Natural killer cell (primary cell): ENCODE results near the gene TMPRSS11A. TPM values are rescaled to one million over a fixed set of nuclear protein-coding genes. Genes with fewer than 3 reads are reported as not detected.

Experiments
- ATAC-seq, 3 donors: fragments of 150-1000 bp in 2 of 3; fragments of 200-7000 bp in 1 of 3; cut with Tn5 transposase; 1 replicate in 1 of 3; 2 replicates in 2 of 3; pipeline ENCODE4 v1.10.0; 2021; ENCODE audit warnings: mild to moderate bottlenecking in 2 of 3, moderate library complexity in 2 of 3
- DNase-seq, 2 donors: peaks; one replicate each; pipeline versions ENCODE4 v3.0.0 to v3.0.0-alpha.2; 2013 to 2021; ENCODE audit warnings: mixed read lengths in 1 of 2
- H3K27ac ChIP-seq: one replicate; pipeline ENCODE4 v1.5.1; 2013; ENCODE audit warnings: mild to moderate bottlenecking, low read length
- H3K27me3 ChIP-seq: one replicate; pipeline ENCODE4 v1.6.1; 2013; ENCODE audit warnings: low read length; ENCODE audit not compliant: control insufficient read depth, insufficient read depth
- H3K36me3 ChIP-seq: one replicate; pipeline ENCODE4 v1.6.1; 2013; ENCODE audit warnings: low read length; ENCODE audit not compliant: control insufficient read depth, insufficient read depth
- H3K4me1 ChIP-seq: one replicate; pipeline ENCODE4 v1.6.1; 2013; ENCODE audit warnings: low read length; ENCODE audit not compliant: control insufficient read depth, insufficient read depth
- H3K4me3 ChIP-seq: one replicate; pipeline ENCODE4 v1.5.1; 2013; ENCODE audit warnings: low read length
- H3K9me3 ChIP-seq: one replicate; pipeline ENCODE4 v1.6.1; 2013; ENCODE audit warnings: low read length; ENCODE audit not compliant: control insufficient read depth, insufficient read depth
- H3K27ac Mint-ChIP-seq, 2 donors: one replicate each; pipeline ENCODE4 v1.8.0; 2022; ENCODE audit warnings: mild to moderate bottlenecking in 2 of 2, mixed read lengths in 2 of 2, moderate library complexity in 1 of 2
- H3K27me3 Mint-ChIP-seq, 2 donors: one replicate each; pipeline ENCODE4 v1.8.0; 2022; ENCODE audit warnings: low read depth in 2 of 2, mixed read lengths in 2 of 2
- H3K36me3 Mint-ChIP-seq: one replicate; pipeline ENCODE4 v1.8.0; 2022; ENCODE audit warnings: mixed read lengths
- H3K4me1 Mint-ChIP-seq, 2 donors: one replicate each; pipeline ENCODE4 v1.8.0; 2022; ENCODE audit warnings: mixed read lengths in 2 of 2
- H3K4me3 Mint-ChIP-seq: one replicate; pipeline ENCODE4 v1.8.0; 2022; ENCODE audit warnings: mild to moderate bottlenecking, moderate library complexity, mixed read lengths
- H3K9me3 Mint-ChIP-seq, 2 donors: one replicate each; pipeline ENCODE4 v1.8.0; 2022; ENCODE audit warnings: mixed read lengths in 2 of 2
- CTCF ChIP-seq: fragments of 200-600 bp; IDR thresholded peaks from one replicate; pipeline ENCODE4 v1.8.0; 2022; ENCODE audit warnings: antibody characterized with exemption
- WGBS: methylation state at CpG from one replicate; pipeline ENCODE4 v1.1.7; 2013; ENCODE audit warnings: missing lambda C conversion rate; ENCODE audit not compliant: insufficient coverage; 5-methylcytosine and 5-hydroxymethylcytosine counted together
- intact Hi-C: fragments of 100-400 bp; cut with micrococcal nuclease; formaldehyde crosslinking; loops from one replicate; pipeline ENCODE4 v1.14.2; 2022
- total RNA-seq, 4 donors: library from RNA; stranded (reverse); fragments of 120-200 nt in 1 of 4; gene quantifications; one replicate each; pipeline versions ENCODE4 v1.2.3 to v1.2.4, GENCODE V29; 2013 to 2022

The TMPRSS11A gene
- total RNA-seq, 3 donors from 2014 or later (not counting 1 experiment from before 2014, with no cell fraction given): not detected

- no peak for TF ChIP-seq CTCF
- Mint-ChIP-seq H3K4me1 (no peaks in the 10 kb centered on the region), H3K4me3 (no peak overlapping the region), H3K9me3 (no peaks in the 10 kb centered on the region), H3K27ac (no peak overlapping the region), H3K27me3 (peaks cover 5 to 6% of the 10 kb centered on the region in 2 donors), H3K36me3 (no peaks in the 10 kb centered on the region)
- intact Hi-C loops: no loop called here
- no peak overlapping the region for H3K4me3 ChIP-seq
- no peaks in the 10 kb centered on the region for H3K36me3 ChIP-seq
- H3K9me3 ChIP-seq: no peaks in the 10 kb centered on the region
- DNase-seq (no peak), ATAC-seq (no peak)
- H3K27ac ChIP-seq: no peak overlapping the region
- no peaks in the 10 kb centered on the region for H3K4me1 ChIP-seq
- H3K27me3 ChIP-seq: no peaks in the 10 kb centered on the region
- 100% methylated on average over 1 of the region's 2 CpGs for WGBS
Observed at GRCh38 chr4:67912080-67912479, 51.2 kb downstream of the TMPRSS11A start.

GRCh38 chr4:67911638-67912037, 51.7 kb downstream of the TMPRSS11A start:
- WGBS: 71% methylated on average over 1 of the region's 3 CpGs
- no peaks in the 10 kb centered on the region for H3K36me3 Mint-ChIP-seq
- no peaks in the 10 kb centered on the region for H3K36me3 ChIP-seq
- no peak overlapping the region for H3K27ac Mint-ChIP-seq
- H3K4me3 ChIP-seq: no peak overlapping the region
- intact Hi-C loops: loop anchor here (2.0 kb wide), 1 partner anchor 363 kb away; no protein-coding TSS in a partner anchor
- H3K27me3 Mint-ChIP-seq: peaks cover 5 to 6% of the 10 kb centered on the region in 2 donors
- no peak overlapping the region for H3K27ac ChIP-seq
- no peak for TF ChIP-seq CTCF
- no peak overlapping the region for H3K4me3 Mint-ChIP-seq
- no peaks in the 10 kb centered on the region for H3K27me3 ChIP-seq
- no peaks in the 10 kb centered on the region for H3K9me3 ChIP-seq
- no peaks in the 10 kb centered on the region for H3K4me1 ChIP-seq
- DNase-seq (no peak), ATAC-seq (no peak)
- no peaks in the 10 kb centered on the region for H3K4me1 Mint-ChIP-seq
- H3K9me3 Mint-ChIP-seq: no peaks in the 10 kb centered on the region

- Histone ChIP-seq H3K27me3 (no peaks in the 10 kb centered on the region), H3K27ac (no peak overlapping the region), H3K4me3 (no peak overlapping the region), H3K9me3 (no peaks in the 10 kb centered on the region), H3K4me1 (no peaks in the 10 kb centered on the region), H3K36me3 (no peaks in the 10 kb centered on the region)
- no peaks in the 10 kb centered on the region for H3K9me3 Mint-ChIP-seq
- H3K36me3 Mint-ChIP-seq: no peaks in the 10 kb centered on the region
- no peaks in the 10 kb centered on the region for H3K4me1 Mint-ChIP-seq
- no peak overlapping the region for H3K4me3 Mint-ChIP-seq
- no peak for TF ChIP-seq CTCF
- DNase-seq: no peak
- H3K27me3 Mint-ChIP-seq: peaks cover 5 to 6% of the 10 kb centered on the region in 2 donors
- 88% methylated on average over 3 of the region's 4 CpGs for WGBS
- ATAC-seq: no peak
- H3K27ac Mint-ChIP-seq: no peak overlapping the region
- intact Hi-C loops: loop anchor here (2.0 kb wide), 1 partner anchor 362 kb away; no protein-coding TSS in a partner anchor
Observed at GRCh38 chr4:67911141-67911540, 52.2 kb downstream of the TMPRSS11A start.

GRCh38 chr4:67910585-67910905, 52.7 kb downstream of the TMPRSS11A start:
- Histone ChIP-seq H3K36me3 (no peaks in the 10 kb centered on the region), H3K4me1 (no peaks in the 10 kb centered on the region), H3K4me3 (no peak overlapping the region), H3K27ac (no peak overlapping the region), H3K27me3 (no peaks in the 10 kb centered on the region), H3K9me3 (no peaks in the 10 kb centered on the region)
- no CpG with 5 or more reads among the region's 1 CpG for WGBS
- H3K4me1 Mint-ChIP-seq: no peaks in the 10 kb centered on the region
- H3K9me3 Mint-ChIP-seq: no peaks in the 10 kb centered on the region
- peak; percentile 3 for TF ChIP-seq CTCF
- H3K27ac Mint-ChIP-seq: no peak overlapping the region
- peaks cover 2 to 6% of the 10 kb centered on the region in 2 donors for H3K27me3 Mint-ChIP-seq
- intact Hi-C loops: loop anchor here (1.0 to 2.0 kb wide), 3 partner anchors 38 to 362 kb away; no protein-coding TSS in a partner anchor
- no peak for ATAC-seq
- no peaks in the 10 kb centered on the region for H3K36me3 Mint-ChIP-seq
- H3K4me3 Mint-ChIP-seq: no peak overlapping the region
- DNase-seq: no peak
